BJ (cell line): ENCODE results near the gene KMT2C. TPM values are rescaled to one million over a fixed set of nuclear protein-coding genes. Genes with fewer than 3 reads are reported as not detected.
"Not testable (repeated sequence)": the region's sequence is repeated elsewhere in the genome, so short reads cannot be mapped to it uniquely, and the experiment has no call there.

Experiments
- CTCF ChIA-PET: fragments of 350-600 bp; formaldehyde crosslinking; extraction: SDS; loops from one replicate; lab custom pipeline; 2021; ENCODE audit warnings: antibody characterized with exemption, inconsistent platforms; lab: Yijun Ruan, JAX
- POLR2A ChIA-PET: fragments of 300-600 bp; sonication (Branson Sonifier 250); formaldehyde crosslinking; extraction: SDS; loops from one replicate; lab custom pipeline; 2021; ENCODE audit warnings: antibody characterized with exemption; lab: Charles Lee
- DNase-seq: peaks from one replicate; pipeline ENCODE4 v3.0.0-alpha.2; 2011; ENCODE audit warnings: low read depth
- H3K27me3 ChIP-seq: 2 replicates; pipeline ENCODE4 v1.6.0; 2011; ENCODE audit warnings: low read length; ENCODE audit not compliant: control insufficient read depth, insufficient read depth
- H3K36me3 ChIP-seq: 2 replicates; pipeline ENCODE4 v1.5.1; 2011; ENCODE audit warnings: low read length; ENCODE audit not compliant: control insufficient read depth, insufficient read depth
- H3K4me3 ChIP-seq: 2 replicates; pipeline ENCODE4 v1.5.1; 2011; ENCODE audit warnings: low read depth, mild to moderate bottlenecking, control low read depth, low read length
- CTCF ChIP-seq: IDR thresholded peaks from 2 replicates; pipeline ENCODE4 v1.5.1; 2011; ENCODE audit warnings: low read depth, mild to moderate bottlenecking, control low read depth, inconsistent platforms, low read length, moderate library complexity; ENCODE audit not compliant: insufficient read depth
- polyA plus RNA-seq: library from polyadenylated mRNA; depleted of rRNA; stranded (reverse); fragments of >200 nt; gene quantifications from 2 replicates; pipeline ENCODE4 v1.2.3, GENCODE V29; 2011

Gene KMT2C
- polyA plus RNA-seq, 1 experiment, result 6.9 TPM

DNA sequence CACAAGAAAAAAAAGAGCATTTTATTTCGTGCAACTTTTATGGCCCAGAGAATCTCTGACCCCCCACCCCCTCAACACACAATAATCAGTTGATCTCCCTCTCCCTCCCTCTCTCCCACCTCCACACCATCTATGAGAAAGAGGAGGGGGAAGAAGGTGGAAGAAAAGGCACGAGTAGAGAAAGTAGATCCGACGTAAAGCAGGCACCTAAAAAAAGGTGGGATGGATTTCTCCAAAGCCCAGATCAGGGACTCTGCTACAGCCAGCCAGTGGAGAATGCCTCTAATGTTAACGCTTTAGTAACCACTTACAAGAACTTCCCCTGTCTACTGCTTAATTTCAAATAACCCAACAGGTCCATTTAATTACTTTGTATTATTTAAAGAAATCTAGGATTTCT, 24.4 kb downstream of the KMT2C start:
- CTCF ChIA-PET, result no interaction called here
- H3K4me3 ChIP-seq, result no peak overlapping the region

GRCh38 chr7:152406491-152406890, 29.3 kb downstream of the KMT2C start:
- Histone ChIP-seq H3K27me3 (no peaks in the 10 kb centered on the region), H3K36me3 (no peaks in the 10 kb centered on the region), H3K4me3 (no peak overlapping the region)
- ChIA-PET POLR2A (no interaction called here), CTCF (interaction anchor here (1.3 kb wide), 1 partner anchor 10 kb away, joined by 5 read pairs; no protein-coding TSS in a partner anchor)
- no peak for DNase-seq
- no peak for TF ChIP-seq CTCF

More for the DNA sequence above, 24.4 kb downstream of the KMT2C start:
- POLR2A ChIA-PET, result no interaction called here
- H3K27me3 ChIP-seq, result no peaks in the 10 kb centered on the region
- no peaks in the 10 kb centered on the region for H3K36me3 ChIP-seq
- DNase-seq, result no peak
- no peak for TF ChIP-seq CTCF

DNA sequence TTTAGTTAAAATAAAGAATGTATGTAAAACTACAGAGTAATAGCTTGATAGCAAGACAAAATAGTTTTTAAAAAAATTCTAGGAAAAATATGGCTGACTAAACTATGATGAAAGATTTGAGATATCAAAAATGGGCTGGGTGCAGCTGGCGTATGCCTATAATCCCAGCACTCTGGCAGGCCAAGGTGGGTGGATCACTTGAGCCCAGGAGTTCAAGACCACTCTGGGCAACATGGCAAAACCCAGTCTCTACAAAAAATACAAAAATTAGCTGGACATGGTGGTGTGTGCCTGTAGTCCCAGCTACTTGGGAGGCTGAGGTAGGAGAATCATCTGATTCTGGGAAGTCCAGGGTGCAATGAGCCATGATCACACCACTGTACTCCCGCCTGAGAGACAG, 29.8 kb downstream of the KMT2C start:
- CTCF ChIA-PET, result interaction anchor here (0.8 to 1.3 kb wide), 2 partner anchors 9 to 300 kb away, joined by 3 to 5 read pairs; no protein-coding TSS in a partner anchor
- H3K27me3 ChIP-seq, H3K36me3 ChIP-seq, DNase-seq, H3K4me3 ChIP-seq, POLR2A ChIA-PET: not testable (repeated sequence)

DNA sequence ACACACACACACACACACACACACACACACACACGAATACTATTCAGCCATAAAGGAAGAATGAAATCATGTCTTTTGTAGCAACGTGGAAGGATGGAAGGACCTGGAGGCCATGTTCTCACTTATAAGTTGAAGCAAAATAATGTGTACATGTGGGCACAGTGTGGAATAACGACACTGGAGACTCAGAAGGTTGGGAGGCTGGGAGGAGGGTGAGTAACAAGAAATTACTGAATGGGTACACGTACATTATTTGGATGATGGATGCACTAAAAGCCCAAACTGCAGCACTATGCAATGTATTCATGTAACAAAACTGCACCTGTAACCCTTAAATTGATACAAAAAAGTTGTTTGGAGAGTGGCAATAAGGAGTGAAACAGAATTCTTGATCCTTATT, 32.1 kb downstream of the KMT2C start:
- CTCF ChIA-PET, result no interaction called here
- POLR2A ChIA-PET, result no interaction called here
- no peak for TF ChIP-seq CTCF

GRCh38 chr7:152402384-152403250, 33.2 kb downstream of the KMT2C start:
- CTCF ChIA-PET, result no interaction called here
- Histone ChIP-seq H3K36me3 (no peaks in the 10 kb centered on the region; the same call in 1 of the 2 replicates), H3K27me3 (no peaks in the 10 kb centered on the region), H3K4me3 (no peak overlapping the region)
- POLR2A ChIA-PET, result interaction anchor here (0.6 kb wide), 1 partner anchor 284 kb away, joined by 14 read pairs; no protein-coding TSS in a partner anchor
- DNase-seq, result no peak
- no peak for TF ChIP-seq CTCF

More for the DNA sequence above, 32.1 kb downstream of the KMT2C start:
- Histone ChIP-seq H3K27me3 (no peaks in the 10 kb centered on the region), H3K36me3 (no peaks in the 10 kb centered on the region), H3K4me3 (no peak overlapping the region)
- no peak for DNase-seq
